HepG2 (cell line): ENCODE results near the gene FNDC4. TPM values are rescaled to one million over a fixed set of nuclear protein-coding genes. Genes with fewer than 3 reads are reported as not detected.

ENCODE experiments used
- CBFB ChIP-seq: sonication (generic); formaldehyde crosslinking; IDR thresholded peaks from 2 replicates; pipeline ENCODE4 v1.4.0; 2020; ENCODE audit warnings: missing genetic modification reagents
- GATA4 ChIP-seq: sonication (generic); IDR thresholded peaks from 2 replicates; pipeline ENCODE4 v1.6.1; 2016; ENCODE audit warnings: antibody characterized with exemption, low read depth, borderline replicate concordance
- HNRNPLL ChIP-seq: fragments of 200-400 bp; formaldehyde crosslinking; IDR thresholded peaks from 2 replicates; pipeline ENCODE4 v1.6.1; 2017; ENCODE audit warnings: mild to moderate bottlenecking, low read depth, low read length; ENCODE audit not compliant: poor library complexity, severe bottlenecking
- JUNB ChIP-seq: sonication (generic); formaldehyde crosslinking; IDR thresholded peaks from 2 replicates; pipeline ENCODE4 v1.8.0; 2022; ENCODE audit warnings: missing genetic modification reagents, mild to moderate bottlenecking, borderline replicate concordance
- JUND ChIP-seq: sonication (generic); formaldehyde crosslinking; IDR thresholded peaks from 2 replicates; pipeline ENCODE4 v1.8.0; 2022; ENCODE audit warnings: mild to moderate bottlenecking, missing genetic modification reagents
- NCOA1 ChIP-seq: sonication (generic); formaldehyde crosslinking; IDR thresholded peaks from 2 replicates; pipeline ENCODE4 v1.9.0; 2021; ENCODE audit warnings: missing genetic modification reagents
- NCOR1 ChIP-seq: fragments of 200-600 bp; sonication (generic); IDR thresholded peaks from 2 replicates; pipeline ENCODE4 v1.7.0; 2017; ENCODE audit warnings: antibody characterized with exemption, low read length, borderline replicate concordance
- NFATC3 ChIP-seq: sonication (generic); formaldehyde crosslinking; IDR thresholded peaks from 2 replicates; pipeline ENCODE4 v1.5.1; 2020; ENCODE audit warnings: mild to moderate bottlenecking, missing genetic modification reagents
- PITX1 ChIP-seq: sonication (generic); formaldehyde crosslinking; IDR thresholded peaks from 2 replicates; pipeline ENCODE4 v1.5.1; 2020; ENCODE audit warnings: mild to moderate bottlenecking, missing genetic modification reagents
- RORA ChIP-seq: sonication (generic); formaldehyde crosslinking; IDR thresholded peaks from 2 replicates; pipeline ENCODE4 v1.5.0; 2020; ENCODE audit warnings: mild to moderate bottlenecking, missing genetic modification reagents, moderate library complexity
- SALL2 ChIP-seq: sonication (generic); formaldehyde crosslinking; IDR thresholded peaks from 2 replicates; pipeline ENCODE4 v1.8.1; 2023; ENCODE audit warnings: mild to moderate bottlenecking, missing genetic modification reagents, inconsistent platforms
- SATB2 ChIP-seq: sonication (generic); formaldehyde crosslinking; IDR thresholded peaks from 2 replicates; pipeline ENCODE4 v1.5.0; 2020; ENCODE audit warnings: missing genetic modification reagents
- SRF ChIP-seq: IDR thresholded peaks from 2 replicates; pipeline ENCODE4 v1.6.1; 2011; ENCODE audit warnings: mild to moderate bottlenecking, low read depth, low read length, moderate library complexity
- TGIF2 ChIP-seq: IDR thresholded peaks from 2 replicates; pipeline ENCODE4 v1.6.1; 2016; ENCODE audit warnings: control low read depth, missing compliant biosample characterization
- ZC3H4 ChIP-seq: sonication (generic); formaldehyde crosslinking; IDR thresholded peaks from 2 replicates; pipeline ENCODE4 v1.4.0; 2020; ENCODE audit warnings: missing genetic modification reagents, borderline replicate concordance
- ZFP41 ChIP-seq: sonication (generic); formaldehyde crosslinking; IDR thresholded peaks from 2 replicates; pipeline ENCODE4 v1.4.0; 2020; ENCODE audit warnings: mild to moderate bottlenecking, missing genetic modification reagents, borderline replicate concordance
- ZNF558 ChIP-seq: sonication (generic); formaldehyde crosslinking; IDR thresholded peaks from 2 replicates; pipeline ENCODE4 v1.9.0; 2022; ENCODE audit warnings: mild to moderate bottlenecking, missing genetic modification reagents, borderline replicate concordance
- ZNF780A ChIP-seq: sonication (generic); formaldehyde crosslinking; IDR thresholded peaks from 2 replicates; pipeline ENCODE4 v1.8.0; 2022; ENCODE audit warnings: mild to moderate bottlenecking, missing genetic modification reagents, moderate library complexity
- polyA plus RNA-seq, 8 experiments: library from polyadenylated mRNA; depleted of rRNA in 3 of 8; stranded (reverse) in 7 of 8; unstranded in 1 of 8; fragments of >200 nt; fragmentation: Illumina TruSeq in 4 of 8; extraction: Trizol in 4 of 8; gene quantifications; 2 replicates each; pipeline versions ENCODE4 v1.2.1 to v1.2.3, GENCODE V29; 2011 to 2016; ENCODE audit warnings: low read depth in 4 of 8, missing spikeins in 1 of 8, mixed read lengths in 1 of 8; ENCODE audit not compliant: insufficient read depth in 1 of 8
- total RNA-seq, 5 experiments: library from RNA; depleted of rRNA; stranded (reverse); fragments of >200 nt; fragmentation: Illumina TruSeq; extraction: Trizol; gene quantifications; 2 replicates each; pipeline ENCODE4 v1.2.3, GENCODE V29; 2016; ENCODE audit warnings: low read depth in 1 of 5
- TF ChIP-seq, protein P1 (sequence below): sonication (generic); formaldehyde crosslinking; IDR thresholded peaks from 2 replicates; pipeline ENCODE4 v1.4.0; 2020; ENCODE audit warnings: missing genetic modification reagents
- TF ChIP-seq, protein P2 (sequence below): sonication (generic); formaldehyde crosslinking; conservative IDR thresholded peaks from 2 replicates; pipeline ENCODE4 v1.4.0; 2020; ENCODE audit warnings: missing genetic modification reagents
- TF ChIP-seq, protein P3 (sequence below): sonication (generic); formaldehyde crosslinking; IDR thresholded peaks from 2 replicates; pipeline ENCODE4 v1.9.0; 2021; ENCODE audit warnings: missing genetic modification reagents, mild to moderate bottlenecking, borderline replicate concordance

FNDC4 gene
- total and polyA plus RNA-seq, 2 of the 13 experiments (the other 11 are each of a cell fraction or from before 2014, with no cell fraction given) = 9.0 to 17.4 TPM

DNA sequence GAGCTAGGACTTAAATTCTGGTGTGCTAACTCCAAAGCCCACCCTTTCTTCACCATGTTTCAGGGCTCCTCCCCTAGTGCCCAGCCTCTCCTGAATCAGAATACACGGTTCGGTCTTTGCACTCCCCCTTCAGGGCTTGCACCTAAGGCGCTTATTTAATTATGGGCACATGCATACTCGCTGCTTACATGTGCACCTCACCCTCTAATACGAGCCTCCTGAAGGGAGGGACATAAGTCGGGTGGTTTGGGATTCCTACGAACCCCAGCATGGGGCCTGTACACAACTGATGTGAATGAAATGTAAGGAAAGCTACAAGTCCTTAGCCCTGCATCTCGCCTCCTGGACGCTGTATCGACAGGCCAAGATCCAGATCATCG, 5.9 kb downstream of the FNDC4 start (continued):
- TF ChIP-seq GATA4 (0 out of 2 replicates have a peak, but pooled peaks have one; percentile 14), HNRNPLL (no peak), SATB2 (CRISPR knock-in tag) (no peak), ZC3H4 (CRISPR knock-in tag) (no peak), ZNF780A (CRISPR knock-in tag) (no peak), PITX1 (CRISPR knock-in tag) (no peak), TGIF2 (no peak), CBFB (CRISPR knock-in tag) (no peak), JUNB (CRISPR knock-in tag) (no peak), ZNF558 (CRISPR knock-in tag) (no peak; the same call in 1 of the 2 replicates), NCOA1 (no peak), NCOR1 (0 out of 2 replicates have a peak, but pooled peaks have one; percentile 5), RORA (CRISPR knock-in tag) (no peak), SALL2 (CRISPR knock-in tag) (0 out of 2 replicates have a peak, but pooled peaks have one; percentile 7), ZFP41 (CRISPR knock-in tag) (peak; percentile 32; the same call in 1 of the 2 replicates), NFATC3 (CRISPR knock-in tag) (0 out of 2 replicates have a peak, but pooled peaks have one; percentile 55), SRF (no peak), JUND (CRISPR knock-in tag) (no peak)
- TF ChIP-seq, protein P1, sequence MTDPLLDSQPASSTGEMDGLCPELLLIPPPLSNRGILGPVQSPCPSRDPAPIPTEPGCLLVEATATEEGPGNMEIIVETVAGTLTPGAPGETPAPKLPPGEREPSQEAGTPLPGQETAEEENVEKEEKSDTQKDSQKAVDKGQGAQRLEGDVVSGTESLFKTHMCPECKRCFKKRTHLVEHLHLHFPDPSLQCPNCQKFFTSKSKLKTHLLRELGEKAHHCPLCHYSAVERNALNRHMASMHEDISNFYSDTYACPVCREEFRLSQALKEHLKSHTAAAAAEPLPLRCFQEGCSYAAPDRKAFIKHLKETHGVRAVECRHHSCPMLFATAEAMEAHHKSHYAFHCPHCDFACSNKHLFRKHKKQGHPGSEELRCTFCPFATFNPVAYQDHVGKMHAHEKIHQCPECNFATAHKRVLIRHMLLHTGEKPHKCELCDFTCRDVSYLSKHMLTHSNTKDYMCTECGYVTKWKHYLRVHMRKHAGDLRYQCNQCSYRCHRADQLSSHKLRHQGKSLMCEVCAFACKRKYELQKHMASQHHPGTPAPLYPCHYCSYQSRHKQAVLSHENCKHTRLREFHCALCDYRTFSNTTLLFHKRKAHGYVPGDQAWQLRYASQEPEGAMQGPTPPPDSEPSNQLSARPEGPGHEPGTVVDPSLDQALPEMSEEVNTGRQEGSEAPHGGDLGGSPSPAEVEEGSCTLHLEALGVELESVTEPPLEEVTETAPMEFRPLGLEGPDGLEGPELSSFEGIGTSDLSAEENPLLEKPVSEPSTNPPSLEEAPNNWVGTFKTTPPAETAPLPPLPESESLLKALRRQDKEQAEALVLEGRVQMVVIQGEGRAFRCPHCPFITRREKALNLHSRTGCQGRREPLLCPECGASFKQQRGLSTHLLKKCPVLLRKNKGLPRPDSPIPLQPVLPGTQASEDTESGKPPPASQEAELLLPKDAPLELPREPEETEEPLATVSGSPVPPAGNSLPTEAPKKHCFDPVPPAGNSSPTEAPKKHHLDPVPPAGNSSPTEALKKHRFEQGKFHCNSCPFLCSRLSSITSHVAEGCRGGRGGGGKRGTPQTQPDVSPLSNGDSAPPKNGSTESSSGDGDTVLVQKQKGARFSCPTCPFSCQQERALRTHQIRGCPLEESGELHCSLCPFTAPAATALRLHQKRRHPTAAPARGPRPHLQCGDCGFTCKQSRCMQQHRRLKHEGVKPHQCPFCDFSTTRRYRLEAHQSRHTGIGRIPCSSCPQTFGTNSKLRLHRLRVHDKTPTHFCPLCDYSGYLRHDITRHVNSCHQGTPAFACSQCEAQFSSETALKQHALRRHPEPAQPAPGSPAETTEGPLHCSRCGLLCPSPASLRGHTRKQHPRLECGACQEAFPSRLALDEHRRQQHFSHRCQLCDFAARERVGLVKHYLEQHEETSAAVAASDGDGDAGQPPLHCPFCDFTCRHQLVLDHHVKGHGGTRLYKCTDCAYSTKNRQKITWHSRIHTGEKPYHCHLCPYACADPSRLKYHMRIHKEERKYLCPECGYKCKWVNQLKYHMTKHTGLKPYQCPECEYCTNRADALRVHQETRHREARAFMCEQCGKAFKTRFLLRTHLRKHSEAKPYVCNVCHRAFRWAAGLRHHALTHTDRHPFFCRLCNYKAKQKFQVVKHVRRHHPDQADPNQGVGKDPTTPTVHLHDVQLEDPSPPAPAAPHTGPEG = 0 out of 2 replicates have a peak, but pooled peaks have one; percentile 28
- TF ChIP-seq, protein P2, sequence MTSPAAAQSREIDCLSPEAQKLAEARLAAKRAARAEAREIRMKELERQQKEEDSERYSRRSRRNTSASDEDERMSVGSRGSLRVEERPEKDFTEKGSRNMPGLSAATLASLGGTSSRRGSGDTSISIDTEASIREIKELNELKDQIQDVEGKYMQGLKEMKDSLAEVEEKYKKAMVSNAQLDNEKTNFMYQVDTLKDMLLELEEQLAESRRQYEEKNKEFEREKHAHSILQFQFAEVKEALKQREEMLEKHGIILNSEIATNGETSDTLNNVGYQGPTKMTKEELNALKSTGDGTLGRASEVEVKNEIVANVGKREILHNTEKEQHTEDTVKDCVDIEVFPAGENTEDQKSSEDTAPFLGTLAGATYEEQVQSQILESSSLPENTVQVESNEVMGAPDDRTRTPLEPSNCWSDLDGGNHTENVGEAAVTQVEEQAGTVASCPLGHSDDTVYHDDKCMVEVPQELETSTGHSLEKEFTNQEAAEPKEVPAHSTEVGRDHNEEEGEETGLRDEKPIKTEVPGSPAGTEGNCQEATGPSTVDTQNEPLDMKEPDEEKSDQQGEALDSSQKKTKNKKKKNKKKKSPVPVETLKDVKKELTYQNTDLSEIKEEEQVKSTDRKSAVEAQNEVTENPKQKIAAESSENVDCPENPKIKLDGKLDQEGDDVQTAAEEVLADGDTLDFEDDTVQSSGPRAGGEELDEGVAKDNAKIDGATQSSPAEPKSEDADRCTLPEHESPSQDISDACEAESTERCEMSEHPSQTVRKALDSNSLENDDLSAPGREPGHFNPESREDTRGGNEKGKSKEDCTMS (CRISPR knock-in tag) = no peak
- TF ChIP-seq, protein P3, sequence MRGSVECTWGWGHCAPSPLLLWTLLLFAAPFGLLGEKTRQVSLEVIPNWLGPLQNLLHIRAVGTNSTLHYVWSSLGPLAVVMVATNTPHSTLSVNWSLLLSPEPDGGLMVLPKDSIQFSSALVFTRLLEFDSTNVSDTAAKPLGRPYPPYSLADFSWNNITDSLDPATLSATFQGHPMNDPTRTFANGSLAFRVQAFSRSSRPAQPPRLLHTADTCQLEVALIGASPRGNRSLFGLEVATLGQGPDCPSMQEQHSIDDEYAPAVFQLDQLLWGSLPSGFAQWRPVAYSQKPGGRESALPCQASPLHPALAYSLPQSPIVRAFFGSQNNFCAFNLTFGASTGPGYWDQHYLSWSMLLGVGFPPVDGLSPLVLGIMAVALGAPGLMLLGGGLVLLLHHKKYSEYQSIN = no peak
